ENCODE data around the gene CFAP74.
"Not testable (repeated sequence)": the region's sequence is repeated elsewhere in the genome, so short reads cannot be mapped to it uniquely, and the experiment has no call there.

- not testable (repeated sequence) for TF ChIP-seq CTCF, POLR2A (IDR thresholded peaks at IDR 0.05)
Observed at GRCh38 chr1:1978690-1979481, 24.7 kb downstream of the CFAP74 start.

All from sigmoid colon (tissue), 3 donors.